Stimulated activated naive B cell treated with anti-CD40 and anti-IgM and Interleukin-4, amounts not matched to agents 10 μg/mL and 1 μg/mL and 100 μg/mL, for 72 hours (primary cell): ENCODE data around the gene OASL.

ENCODE experiments used
- ATAC-seq, 2 donors: fragments of 150-1000 bp; cut with Tn5 transposase; replicated peaks; 2 replicates each; pipeline ENCODE4 v1.10.0; 2021; ENCODE audit warnings: moderate library complexity in 1 of 2
- DNase-seq: peaks from one replicate; pipeline ENCODE4 v3.0.0; 2021
- H3K27ac Mint-ChIP-seq: one replicate; pipeline ENCODE4 v1.8.0; 2022; ENCODE audit warnings: mild to moderate bottlenecking, mixed read lengths
- H3K27me3 Mint-ChIP-seq, 2 donors: one replicate each; pipeline ENCODE4 v1.8.0; 2022; ENCODE audit warnings: mixed read lengths in 2 of 2
- H3K36me3 Mint-ChIP-seq, 2 donors: one replicate each; pipeline ENCODE4 v1.8.0; 2022; ENCODE audit warnings: mixed read lengths in 2 of 2, mild to moderate bottlenecking in 1 of 2
- H3K4me1 Mint-ChIP-seq, 2 donors: one replicate each; pipeline ENCODE4 v1.8.0; 2022; ENCODE audit warnings: mixed read lengths in 2 of 2, mild to moderate bottlenecking in 1 of 2
- H3K4me3 Mint-ChIP-seq, 2 donors: one replicate each; pipeline ENCODE4 v1.8.0; 2022; ENCODE audit warnings: mild to moderate bottlenecking in 2 of 2, mixed read lengths in 2 of 2, moderate library complexity in 1 of 2
- H3K9me3 Mint-ChIP-seq, 2 donors: one replicate each; pipeline ENCODE4 v1.8.0; 2022; ENCODE audit warnings: mixed read lengths in 2 of 2, mild to moderate bottlenecking in 1 of 2

The OASL gene

GRCh38 chr12:121034616-121035305, 4.3 kb downstream of the OASL start:
- ATAC-seq, result no peak
- Mint-ChIP-seq H3K9me3 (peaks cover 0 to 2% of the 10 kb centered on the region in 2 donors), H3K4me1 (peaks cover 13 to 19% of the 10 kb centered on the region in 2 donors), H3K27me3 (peaks cover 44 to 53% of the 10 kb centered on the region in 2 donors), H3K27ac (peak overlapping the region; percentile 49), H3K4me3 (no peak overlapping the region), H3K36me3 (peaks cover 6% of the 10 kb centered on the region in 2 donors)
- DNase-seq, result no peak

- Mint-ChIP-seq H3K4me3 (no peak overlapping the region), H3K36me3 (peaks cover 3 to 4% of the 10 kb centered on the region in 2 donors), H3K4me1 (peaks cover 10 to 13% of the 10 kb centered on the region in 2 donors), H3K27me3 (peaks cover 41 to 48% of the 10 kb centered on the region in 2 donors), H3K9me3 (no peaks in the 10 kb centered on the region), H3K27ac (no peak overlapping the region)
- ATAC-seq (peak; percentile 31 to 41), DNase-seq (no peak)
Measured at GRCh38 chr12:121033625-121034349, 5.3 kb downstream of the OASL start.

- peaks cover 0 to 1% of the 10 kb centered on the region in 2 donors for H3K9me3 Mint-ChIP-seq
- peaks cover 0 to 1% of the 10 kb centered on the region in 2 donors for H3K4me1 Mint-ChIP-seq
- H3K36me3 Mint-ChIP-seq, result peaks cover 3 to 4% of the 10 kb centered on the region in 2 donors
- no peak overlapping the region for H3K27ac Mint-ChIP-seq
- DNase-seq (no peak), ATAC-seq (no peak)
- no peak overlapping the region for H3K4me3 Mint-ChIP-seq
- peaks cover 46 to 57% of the 10 kb centered on the region in 2 donors for H3K27me3 Mint-ChIP-seq
Measured at GRCh38 chr12:121030576-121031212, 8.4 kb downstream of the OASL start.

GRCh38 chr12:121026274-121027045, 12.6 kb downstream of the OASL start:
- peaks cover 0 to 1% of the 10 kb centered on the region in 2 donors for H3K9me3 Mint-ChIP-seq
- H3K27me3 Mint-ChIP-seq, result peaks cover 20 to 23% of the 10 kb centered on the region in 2 donors
- no peak overlapping the region for H3K27ac Mint-ChIP-seq
- DNase-seq (no peak), ATAC-seq (no peak)
- no peak overlapping the region for H3K4me3 Mint-ChIP-seq
- peaks cover 0 to 3% of the 10 kb centered on the region in 2 donors for H3K36me3 Mint-ChIP-seq
- no peaks in the 10 kb centered on the region for H3K4me1 Mint-ChIP-seq

GRCh38 chr12:121025442-121026226, 13.4 kb downstream of the OASL start:
- DNase-seq (no peak), ATAC-seq (no peak)
- Mint-ChIP-seq H3K9me3 (peaks cover 0 to 1% of the 10 kb centered on the region in 2 donors), H3K4me1 (no peaks in the 10 kb centered on the region), H3K36me3 (peaks cover 0 to 3% of the 10 kb centered on the region in 2 donors), H3K27ac (no peak overlapping the region), H3K4me3 (no peak overlapping the region), H3K27me3 (peaks cover 16 to 17% of the 10 kb centered on the region in 2 donors)

GRCh38 chr12:121023799-121024198, 15.2 kb downstream of the OASL start:
- no peaks in the 10 kb centered on the region for H3K4me1 Mint-ChIP-seq
- H3K9me3 Mint-ChIP-seq, result peaks cover 0 to 1% of the 10 kb centered on the region in 2 donors
- no peak overlapping the region for H3K4me3 Mint-ChIP-seq
- DNase-seq, result no peak
- H3K36me3 Mint-ChIP-seq, result peaks cover 0 to 3% of the 10 kb centered on the region in 2 donors
- no peak for ATAC-seq
- peaks cover 16 to 17% of the 10 kb centered on the region in 2 donors for H3K27me3 Mint-ChIP-seq
- no peak overlapping the region for H3K27ac Mint-ChIP-seq

GRCh38 chr12:121022713-121023112, 16.3 kb downstream of the OASL start:
- Mint-ChIP-seq H3K36me3 (peaks cover 0 to 3% of the 10 kb centered on the region in 2 donors), H3K27ac (no peak overlapping the region), H3K4me3 (no peak overlapping the region)

GRCh38 chr12:121021754-121022153, 17.3 kb downstream of the OASL start:
- DNase-seq (no peak), ATAC-seq (no peak)
- Mint-ChIP-seq H3K27me3 (peaks cover 9 to 11% of the 10 kb centered on the region in 2 donors), H3K9me3 (peaks cover 0 to 1% of the 10 kb centered on the region in 2 donors), H3K27ac (no peak overlapping the region), H3K4me3 (no peak overlapping the region), H3K36me3 (peaks cover 0 to 3% of the 10 kb centered on the region in 2 donors), H3K4me1 (no peaks in the 10 kb centered on the region)

More at GRCh38 chr12:121022713-121023112, 16.3 kb downstream of the OASL start:
- ATAC-seq (no peak), DNase-seq (no peak)
- Mint-ChIP-seq H3K27me3 (peaks cover 16% of the 10 kb centered on the region in 2 donors), H3K9me3 (peaks cover 0 to 1% of the 10 kb centered on the region in 2 donors), H3K4me1 (no peaks in the 10 kb centered on the region)

- no peak for ATAC-seq
- H3K4me3 Mint-ChIP-seq, result no peak overlapping the region
- DNase-seq, result no peak
- no peaks in the 10 kb centered on the region for H3K9me3 Mint-ChIP-seq
- peaks cover 11 to 16% of the 10 kb centered on the region in 2 donors for H3K4me1 Mint-ChIP-seq
- no peaks in the 10 kb centered on the region for H3K36me3 Mint-ChIP-seq
- peaks cover 0 to 4% of the 10 kb centered on the region in 2 donors for H3K27me3 Mint-ChIP-seq
- H3K27ac Mint-ChIP-seq, result no peak overlapping the region
Measured at GRCh38 chr12:121018860-121019617, 20.0 kb downstream of the OASL start.

- DNase-seq, result no peak
- no peak overlapping the region for H3K27ac Mint-ChIP-seq
- H3K4me1 Mint-ChIP-seq, result peaks cover 12 to 16% of the 10 kb centered on the region in 2 donors
- H3K9me3 Mint-ChIP-seq, result no peaks in the 10 kb centered on the region
- H3K27me3 Mint-ChIP-seq, result peaks cover 0 to 2% of the 10 kb centered on the region in 2 donors
- H3K4me3 Mint-ChIP-seq, result no peak overlapping the region
- peaks cover 4% of the 10 kb centered on the region in 2 donors for H3K36me3 Mint-ChIP-seq
- no peak for ATAC-seq
Measured at GRCh38 chr12:121017966-121018491, 21.0 kb downstream of the OASL start.

- H3K4me1 Mint-ChIP-seq, result peaks cover 16 to 25% of the 10 kb centered on the region in 2 donors
- H3K9me3 Mint-ChIP-seq, result no peaks in the 10 kb centered on the region
- DNase-seq, result peak; percentile 88
- H3K27me3 Mint-ChIP-seq, result no peaks in the 10 kb centered on the region
- ATAC-seq, result peak; percentile 99
- H3K27ac Mint-ChIP-seq, result peak within 1 kb of the TSS; percentile 97
- peak within 1 kb of the TSS; percentile 98 to 100 for H3K4me3 Mint-ChIP-seq
- peaks cover 13 to 14% of the 10 kb centered on the region in 2 donors for H3K36me3 Mint-ChIP-seq
Measured at GRCh38 chr12:121015825-121016766, 22.9 kb downstream of the OASL start, which contains the start of gene C12orf43. C12orf43 (minus strand) TSS chr12:121016487; CDS start chr12:121016474, 13 bp downstream.
